Osteocyte (in vitro differentiated cells): ENCODE results near the gene RDH8. TPM values are rescaled to one million over a fixed set of nuclear protein-coding genes. Genes with fewer than 3 reads are reported as not detected.

Experiments
- DNase-seq: peaks from one replicate; pipeline ENCODE4 v3.0.0; 2021; ENCODE audit warnings: mixed read lengths; ENCODE audit not compliant: unreplicated experiment; ENCODE audit errors: extremely low spot score
- H3K27ac Mint-ChIP-seq: one replicate; pipeline ENCODE4 v1.8.0; 2021; ENCODE audit warnings: mild to moderate bottlenecking, mixed read lengths; ENCODE audit not compliant: unreplicated experiment
- H3K27me3 Mint-ChIP-seq: one replicate; pipeline ENCODE4 v1.8.0; 2021; ENCODE audit warnings: mixed read lengths; ENCODE audit not compliant: unreplicated experiment
- H3K36me3 Mint-ChIP-seq: one replicate; pipeline ENCODE4 v1.8.0; 2021; ENCODE audit warnings: mixed read lengths; ENCODE audit not compliant: unreplicated experiment
- H3K4me1 Mint-ChIP-seq: one replicate; pipeline ENCODE4 v1.8.0; 2021; ENCODE audit warnings: mixed read lengths; ENCODE audit not compliant: unreplicated experiment
- H3K4me3 Mint-ChIP-seq: one replicate; pipeline ENCODE4 v1.8.0; 2021; ENCODE audit warnings: mild to moderate bottlenecking, moderate library complexity, mixed read lengths; ENCODE audit not compliant: unreplicated experiment
- H3K9me3 Mint-ChIP-seq: one replicate; pipeline ENCODE4 v1.8.0; 2021; ENCODE audit warnings: mixed read lengths; ENCODE audit not compliant: unreplicated experiment
- total RNA-seq: library from RNA; stranded (reverse); gene quantifications from 2 replicates; pipeline ENCODE4 v1.2.1, GENCODE V29; 2021
- TF ChIP-seq, protein P1 (sequence below): fragments of 200-600 bp; sonication (generic); IDR thresholded peaks from 2 replicates; pipeline ENCODE4 v1.5.0; 2021; ENCODE audit warnings: antibody characterized with exemption, mild to moderate bottlenecking, moderate library complexity

RDH8 gene
- total RNA-seq, 1 donor from 2014 or later, result not detected

DNA sequence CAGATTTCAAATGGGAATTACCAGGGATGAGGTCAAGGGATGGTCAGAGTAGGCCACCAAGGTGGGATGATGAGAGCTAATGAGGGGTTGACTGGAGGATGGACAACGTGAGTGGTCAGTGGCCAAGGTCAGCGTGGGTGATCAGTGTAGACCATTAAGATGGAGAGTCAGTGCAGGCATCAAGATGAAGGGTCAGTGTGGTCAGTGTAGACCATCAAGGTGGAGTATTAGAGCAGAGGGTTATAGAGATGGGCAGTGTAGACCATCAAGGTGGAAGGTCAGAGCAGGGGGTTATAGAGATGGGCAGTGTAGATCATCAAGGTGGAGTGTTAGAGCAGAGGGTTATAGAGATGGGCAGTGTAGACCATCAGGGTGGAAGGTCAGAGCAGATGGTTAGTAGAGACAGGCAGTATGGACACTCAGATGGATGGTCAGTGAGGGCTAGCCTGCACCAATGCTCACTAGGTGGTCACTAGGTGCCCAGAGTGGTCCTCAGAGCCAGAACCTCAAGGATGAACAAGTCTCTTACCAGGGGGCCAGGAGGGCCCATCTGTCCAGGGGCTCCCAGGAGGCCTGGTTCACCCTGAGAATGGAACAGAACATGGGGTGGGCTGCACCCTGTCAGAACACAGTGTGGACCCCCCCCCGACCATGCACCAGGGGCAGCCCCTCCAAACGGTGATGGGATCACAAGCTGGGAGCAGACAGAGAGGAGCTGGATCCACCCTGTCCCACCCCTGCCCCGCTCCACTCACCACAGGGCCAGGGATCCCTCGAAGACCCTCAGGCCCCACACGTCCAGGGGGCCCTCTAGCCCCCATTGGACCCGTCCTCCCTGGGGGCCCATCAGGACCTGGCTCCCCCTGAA is 44.2 kb upstream of the RDH8 start:
- no peaks in the 10 kb centered on the region for H3K9me3 Mint-ChIP-seq
- peaks cover 32% of the 10 kb centered on the region for H3K36me3 Mint-ChIP-seq
- H3K27me3 Mint-ChIP-seq, result no peaks in the 10 kb centered on the region
- TF ChIP-seq, protein P1, sequence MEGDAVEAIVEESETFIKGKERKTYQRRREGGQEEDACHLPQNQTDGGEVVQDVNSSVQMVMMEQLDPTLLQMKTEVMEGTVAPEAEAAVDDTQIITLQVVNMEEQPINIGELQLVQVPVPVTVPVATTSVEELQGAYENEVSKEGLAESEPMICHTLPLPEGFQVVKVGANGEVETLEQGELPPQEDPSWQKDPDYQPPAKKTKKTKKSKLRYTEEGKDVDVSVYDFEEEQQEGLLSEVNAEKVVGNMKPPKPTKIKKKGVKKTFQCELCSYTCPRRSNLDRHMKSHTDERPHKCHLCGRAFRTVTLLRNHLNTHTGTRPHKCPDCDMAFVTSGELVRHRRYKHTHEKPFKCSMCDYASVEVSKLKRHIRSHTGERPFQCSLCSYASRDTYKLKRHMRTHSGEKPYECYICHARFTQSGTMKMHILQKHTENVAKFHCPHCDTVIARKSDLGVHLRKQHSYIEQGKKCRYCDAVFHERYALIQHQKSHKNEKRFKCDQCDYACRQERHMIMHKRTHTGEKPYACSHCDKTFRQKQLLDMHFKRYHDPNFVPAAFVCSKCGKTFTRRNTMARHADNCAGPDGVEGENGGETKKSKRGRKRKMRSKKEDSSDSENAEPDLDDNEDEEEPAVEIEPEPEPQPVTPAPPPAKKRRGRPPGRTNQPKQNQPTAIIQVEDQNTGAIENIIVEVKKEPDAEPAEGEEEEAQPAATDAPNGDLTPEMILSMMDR, result no peak
- H3K4me3 Mint-ChIP-seq, result no peak overlapping the region
- peaks cover 5% of the 10 kb centered on the region for H3K4me1 Mint-ChIP-seq
- DNase-seq, result no peak
- no peak overlapping the region for H3K27ac Mint-ChIP-seq

DNA sequence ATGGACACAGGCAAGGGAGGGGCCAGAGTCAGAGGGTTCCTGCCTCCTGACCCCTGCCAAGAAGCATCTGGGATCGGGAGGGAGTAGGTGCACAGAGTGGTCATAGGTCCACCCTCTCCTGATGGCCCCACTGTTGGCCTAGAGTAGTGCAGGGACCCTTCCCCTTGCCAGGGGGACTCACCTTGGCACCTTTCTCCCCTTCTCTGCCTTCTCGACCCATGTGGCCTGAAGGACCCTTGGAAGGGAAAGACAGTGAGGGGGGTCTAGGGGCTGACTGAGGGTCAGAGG is 43.7 kb upstream of the RDH8 start:
- no peak for DNase-seq
- Mint-ChIP-seq H3K4me1 (peaks cover 5% of the 10 kb centered on the region), H3K27me3 (no peaks in the 10 kb centered on the region), H3K36me3 (peaks cover 32% of the 10 kb centered on the region), H3K4me3 (no peak overlapping the region), H3K27ac (no peak overlapping the region), H3K9me3 (no peaks in the 10 kb centered on the region)
- TF ChIP-seq, protein P1, result no peak

DNA sequence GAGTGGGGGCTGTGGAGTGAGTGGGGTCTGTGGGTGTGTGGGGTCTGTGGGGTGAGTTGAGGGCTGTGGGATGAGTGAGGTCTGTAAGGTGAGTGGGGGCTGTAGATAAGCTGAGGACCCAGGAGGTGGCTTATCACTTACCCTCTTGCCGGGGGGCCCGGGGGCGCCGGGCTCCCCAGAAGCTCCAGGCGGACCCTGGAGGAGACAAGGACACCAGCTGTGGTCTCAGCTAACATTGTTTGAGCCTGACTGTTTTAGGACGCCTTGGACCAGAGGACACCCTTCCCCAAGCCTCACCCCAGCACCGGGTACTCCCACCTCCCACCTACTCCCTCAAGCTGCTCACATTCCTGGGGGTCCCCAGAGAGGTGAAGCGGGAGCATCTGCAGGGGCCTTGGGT is 42.8 kb upstream of the RDH8 start:
- Mint-ChIP-seq H3K27me3 (no peaks in the 10 kb centered on the region), H3K4me1 (peaks cover 5% of the 10 kb centered on the region), H3K9me3 (no peaks in the 10 kb centered on the region), H3K27ac (no peak overlapping the region), H3K36me3 (peaks cover 32% of the 10 kb centered on the region), H3K4me3 (no peak overlapping the region)
- DNase-seq, result no peak
- TF ChIP-seq, protein P1, result no peak

DNA sequence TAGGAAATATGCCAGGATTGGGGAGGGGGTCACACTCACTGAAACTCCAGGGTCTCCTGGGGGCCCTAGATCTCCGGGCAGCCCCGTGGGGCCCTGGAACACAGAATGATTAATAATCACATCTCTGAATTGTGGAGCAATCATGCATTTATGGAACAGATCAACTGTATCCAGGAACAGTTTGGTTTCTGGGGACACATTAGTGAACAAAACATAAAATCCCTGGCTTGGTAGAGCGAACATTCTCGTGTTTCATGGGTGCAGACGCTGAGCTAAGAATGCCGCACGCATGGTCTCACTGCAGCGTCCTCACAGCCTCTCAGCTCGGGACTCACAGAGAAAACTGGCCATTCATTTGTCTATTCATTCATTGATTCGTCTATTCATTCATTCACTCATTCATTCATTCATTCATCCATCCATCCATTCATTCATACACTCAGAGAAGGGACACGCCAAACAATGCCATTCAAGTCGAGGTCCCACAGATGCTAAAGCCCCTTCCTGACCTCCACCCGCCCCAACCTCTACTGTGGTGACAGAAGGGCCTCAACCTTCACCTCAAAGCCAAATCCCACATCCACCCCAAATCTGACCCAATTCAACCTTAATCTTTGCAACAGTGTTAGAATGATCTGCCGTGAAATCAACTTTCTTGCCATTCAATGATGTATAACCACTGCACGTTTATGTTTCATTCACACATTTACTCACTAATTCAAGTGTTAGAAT is 42.0 kb upstream of the RDH8 start:
- no peak for DNase-seq
- no peak overlapping the region for H3K4me3 Mint-ChIP-seq
- H3K27ac Mint-ChIP-seq, result no peak overlapping the region
- TF ChIP-seq, protein P1, result no peak
- H3K27me3 Mint-ChIP-seq, result no peaks in the 10 kb centered on the region
- peaks cover 2% of the 10 kb centered on the region for H3K4me1 Mint-ChIP-seq
- H3K36me3 Mint-ChIP-seq, result peaks cover 32% of the 10 kb centered on the region
- H3K9me3 Mint-ChIP-seq, result no peaks in the 10 kb centered on the region

DNA sequence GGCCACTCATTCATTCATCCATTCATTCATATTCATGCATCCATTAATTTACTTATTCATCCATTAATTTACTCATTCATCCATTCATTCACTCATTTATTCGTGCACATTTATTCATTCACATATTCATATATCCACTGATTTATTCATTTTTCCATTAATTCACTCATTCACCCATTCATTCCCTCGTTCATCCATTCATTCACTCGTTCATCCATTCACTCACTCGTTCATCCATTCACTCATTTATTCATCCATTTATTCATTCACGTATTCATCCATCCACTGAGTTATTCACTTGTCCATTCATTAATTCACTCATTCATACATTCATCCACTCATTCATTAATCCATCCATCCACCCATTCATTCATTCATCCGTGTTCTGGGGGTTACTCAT is 41.2 kb upstream of the RDH8 start:
- Mint-ChIP-seq H3K36me3 (peaks cover 32% of the 10 kb centered on the region), H3K27me3 (no peaks in the 10 kb centered on the region), H3K4me3 (no peak overlapping the region), H3K27ac (no peak overlapping the region), H3K9me3 (no peaks in the 10 kb centered on the region), H3K4me1 (no peaks in the 10 kb centered on the region)
- TF ChIP-seq, protein P1, result no peak
- DNase-seq, result no peak
